Epithelial cell of proximal tubule (primary cell): ENCODE measurements around the gene STX16. TPM values are rescaled to one million over a fixed set of nuclear protein-coding genes. Genes with fewer than 3 reads are reported as not detected.

Source experiments
- DNase-seq: peaks from one replicate; pipeline ENCODE4 v3.0.0-alpha.2; 2011; ENCODE audit warnings: low read depth
- H3K4me3 ChIP-seq: 2 replicates; pipeline ENCODE4 v1.5.1; 2011; ENCODE audit warnings: low read depth, mild to moderate bottlenecking, low read length
- CTCF ChIP-seq: conservative IDR thresholded peaks from 2 replicates; pipeline ENCODE4 v1.5.1; 2012; ENCODE audit warnings: low read depth, mild to moderate bottlenecking, low read length
- total RNA-seq: library from RNA; depleted of rRNA; stranded (reverse); fragments of >200 nt; gene quantifications from 2 replicates; pipeline ENCODE4 v1.2.3, GENCODE V29; 2015

The STX16 gene
- total RNA-seq, 1 donor from 2014 or later = 14.4 TPM

DNA sequence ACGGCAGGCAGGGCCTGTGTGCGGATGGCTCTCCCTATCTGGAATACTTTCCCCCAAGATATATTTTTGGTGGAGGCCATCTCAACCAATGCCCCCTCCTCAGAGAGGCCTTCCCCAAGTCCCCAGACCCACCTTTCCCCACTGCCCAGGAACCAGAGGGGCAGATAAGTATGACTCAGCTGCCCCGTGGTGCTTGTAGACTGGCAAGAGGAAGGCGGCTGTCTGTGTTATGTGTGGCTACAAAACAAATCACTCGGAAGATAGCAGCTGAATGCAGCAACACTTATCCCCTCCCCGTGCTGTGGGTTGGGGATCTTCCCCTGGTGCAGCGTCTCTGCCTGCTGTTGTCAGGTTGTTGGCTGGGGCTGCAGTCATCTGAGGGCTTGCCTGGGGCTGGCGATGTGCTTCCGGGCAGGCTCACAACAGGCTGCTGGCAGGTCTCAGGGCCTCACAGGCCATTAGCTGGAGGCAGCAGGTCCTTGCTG is 48.6 kb downstream of the STX16 start:
- no peak for DNase-seq
- H3K4me3 ChIP-seq = no peak overlapping the region
- TF ChIP-seq CTCF = no peak

DNA sequence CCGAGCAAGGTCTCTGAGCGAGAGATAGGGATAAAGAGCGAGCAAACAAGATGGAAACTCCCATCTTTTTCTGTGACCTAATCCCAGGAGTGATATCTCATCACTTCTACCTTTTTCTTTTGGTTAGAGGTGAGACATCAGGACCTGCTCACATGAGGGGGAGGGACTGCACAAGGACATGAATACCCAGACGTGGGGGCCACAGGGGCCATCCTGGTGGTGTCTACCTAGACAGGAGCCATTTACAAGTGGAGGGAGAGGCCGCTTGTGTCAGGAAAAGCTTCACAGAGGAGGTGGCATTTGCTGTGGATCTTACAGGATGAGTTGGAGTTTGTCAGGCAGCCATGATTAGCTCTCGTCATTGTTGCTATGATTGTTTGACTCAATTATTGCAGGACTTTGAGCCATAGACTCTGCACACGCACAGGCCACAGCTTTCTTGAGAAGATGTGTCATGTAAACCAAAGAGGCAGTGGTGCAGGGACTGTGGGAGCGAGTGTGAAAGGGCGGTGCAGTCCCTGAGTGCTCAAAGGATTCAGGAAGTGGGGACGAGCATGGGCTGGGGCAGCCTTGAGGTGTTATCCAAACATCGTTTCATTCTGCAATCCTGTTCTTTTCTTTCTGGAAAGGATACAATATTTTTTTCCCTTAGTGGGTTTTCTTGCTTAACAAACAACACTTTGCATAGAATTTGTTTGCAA is 49.2 kb downstream of the STX16 start:
- TF ChIP-seq CTCF = no peak
- no peak overlapping the region for H3K4me3 ChIP-seq
- no peak for DNase-seq

- H3K4me3 ChIP-seq = no peak overlapping the region
- no peak for TF ChIP-seq CTCF
- DNase-seq = no peak
Measured at GRCh38 chr20:58700823-58701222, 49.7 kb downstream of the STX16 start.

DNA sequence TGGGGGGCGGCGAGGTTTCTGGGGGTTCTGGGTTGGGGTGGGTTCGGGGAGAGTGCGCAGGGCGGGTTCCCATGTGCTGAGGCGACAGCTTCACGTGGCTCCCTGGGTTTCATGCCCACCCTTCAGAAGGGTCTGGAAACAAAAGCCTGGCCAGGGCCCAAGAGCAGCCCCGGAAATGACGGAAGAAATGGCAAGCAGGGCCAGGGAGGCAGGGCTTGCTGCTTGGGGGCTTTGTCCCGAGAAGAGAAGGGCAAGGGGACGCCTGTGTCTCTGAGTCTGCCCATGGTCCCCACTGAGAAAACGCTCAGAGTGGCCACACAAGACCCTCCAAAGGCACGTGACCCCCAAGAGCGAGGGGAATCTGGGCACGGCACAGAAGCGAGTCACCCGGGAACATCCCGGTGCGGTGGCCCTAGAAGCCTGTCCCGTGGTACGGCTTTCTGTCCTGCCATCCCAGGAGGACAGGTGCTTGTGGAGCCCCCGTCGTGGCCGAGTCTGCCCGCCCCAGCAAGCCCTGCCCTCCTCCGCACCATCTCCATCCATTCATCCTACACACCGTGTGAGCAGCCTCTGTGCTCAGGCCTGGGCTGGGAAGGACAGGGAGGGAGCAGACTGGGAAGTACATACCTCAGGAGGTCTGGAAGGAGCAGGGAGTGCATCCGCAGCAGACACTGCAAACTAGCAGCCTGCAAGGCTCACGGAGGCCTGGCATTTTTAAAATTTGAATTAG is 50.5 kb downstream of the STX16 start:
- TF ChIP-seq CTCF = no peak
- no peak overlapping the region for H3K4me3 ChIP-seq
- no peak for DNase-seq

GRCh38 chr20:58702161-58702510 is 51.1 kb downstream of the STX16 start:
- DNase-seq = no peak
- no peak overlapping the region for H3K4me3 ChIP-seq
- TF ChIP-seq CTCF = no peak

DNA sequence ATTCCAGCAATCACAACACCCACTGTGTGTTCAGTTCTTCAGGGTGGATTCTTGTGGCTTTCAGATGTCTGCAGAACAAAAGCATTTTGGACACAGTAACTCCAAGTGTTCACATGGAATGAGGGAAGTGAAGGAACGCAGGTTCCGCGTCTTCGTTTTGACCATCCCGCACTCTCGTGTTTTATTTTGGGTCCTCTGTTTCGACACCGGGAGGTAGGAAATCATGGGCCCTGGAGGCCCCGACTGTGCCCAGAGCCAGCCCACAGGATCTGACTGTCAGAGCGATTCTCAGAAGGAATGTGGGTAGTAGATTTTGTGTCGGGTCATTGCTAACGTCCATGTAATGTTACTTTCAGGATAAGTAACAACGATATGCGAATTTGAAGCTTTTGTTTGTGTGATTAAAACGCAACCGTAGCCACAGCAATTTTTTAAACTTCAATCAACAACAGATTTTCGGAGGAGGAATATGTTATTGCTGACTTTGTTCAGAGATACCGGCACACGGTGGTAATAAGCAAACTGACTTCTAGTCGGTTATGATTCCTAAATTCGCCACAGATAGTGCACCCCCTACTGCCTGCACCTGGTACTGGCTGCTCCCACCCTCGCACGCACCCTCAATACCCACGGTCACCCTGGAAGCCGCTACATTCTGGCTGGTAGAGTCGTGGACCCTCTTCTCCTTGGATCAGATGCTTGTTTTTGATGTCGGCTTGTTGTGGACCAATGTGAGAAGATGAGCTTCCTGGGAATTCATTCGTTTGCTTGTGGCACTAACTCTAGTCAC is 52.0 kb downstream of the STX16 start:
- peak; percentile 43 for TF ChIP-seq CTCF
- H3K4me3 ChIP-seq = no peak overlapping the region
- DNase-seq = no peak
